HepG2 (cell line): ENCODE results near the gene GPR33. TPM values are rescaled to one million over a fixed set of nuclear protein-coding genes. Genes with fewer than 3 reads are reported as not detected.

Experiments
- FOSL1 ChIP-seq: sonication (generic); formaldehyde crosslinking; IDR thresholded peaks from 2 replicates; pipeline ENCODE4 v1.9.0; 2021; ENCODE audit warnings: missing genetic modification reagents, borderline replicate concordance
- HCFC1 ChIP-seq: fragments of 150-350 bp; IDR thresholded peaks from 2 replicates; pipeline ENCODE4 v1.6.1; 2014; ENCODE audit warnings: low read depth, low read length
- HNRNPH1 ChIP-seq: fragments of 200-400 bp; formaldehyde crosslinking; optimal IDR thresholded peaks from 2 replicates; pipeline ENCODE3; 2017; ENCODE audit warnings: mild to moderate bottlenecking, low read depth, low read length
- SP1 ChIP-seq, 2 experiments: fragments of 450-650 bp in 1 of 2; sonication (generic) in 1 of 2; formaldehyde crosslinking in 1 of 2; IDR thresholded peaks; 2 replicates each; pipeline versions ENCODE4 v1.4.0 to v1.6.1; 2016 to 2020; ENCODE audit warnings: missing genetic modification reagents in 1 of 2
- ZFP90 ChIP-seq: sonication (generic); formaldehyde crosslinking; IDR thresholded peaks from 2 replicates; pipeline ENCODE4 v1.8.0; 2022; ENCODE audit warnings: missing genetic modification reagents, mild to moderate bottlenecking, inconsistent platforms, borderline replicate concordance
- ZNF354B ChIP-seq: sonication (generic); formaldehyde crosslinking; IDR thresholded peaks from 2 replicates; pipeline ENCODE4 v1.8.0; 2022; ENCODE audit warnings: mild to moderate bottlenecking, missing genetic modification reagents
- ZNF510 ChIP-seq: sonication (generic); formaldehyde crosslinking; IDR thresholded peaks from 2 replicates; pipeline ENCODE4 v1.4.0; 2020; ENCODE audit warnings: low read depth, mild to moderate bottlenecking, missing genetic modification reagents
- ZNF546 ChIP-seq: sonication (generic); formaldehyde crosslinking; conservative IDR thresholded peaks from 2 replicates; pipeline ENCODE4 v1.8.1; 2023; ENCODE audit warnings: mild to moderate bottlenecking, missing genetic modification reagents
- ZNF644 ChIP-seq: IDR thresholded peaks from 2 replicates; pipeline ENCODE4 v1.6.1; 2016; ENCODE audit warnings: low read depth
- ZNF674 ChIP-seq: sonication (generic); formaldehyde crosslinking; IDR thresholded peaks from 2 replicates; pipeline ENCODE4 v1.5.0; 2020; ENCODE audit warnings: low read depth, mild to moderate bottlenecking, missing genetic modification reagents
- polyA plus RNA-seq, 8 experiments: library from polyadenylated mRNA; depleted of rRNA in 3 of 8; stranded (reverse) in 7 of 8; unstranded in 1 of 8; fragments of >200 nt; fragmentation: Illumina TruSeq in 4 of 8; extraction: Trizol in 4 of 8; gene quantifications; 2 replicates each; pipeline versions ENCODE4 v1.2.1 to v1.2.3, GENCODE V29; 2011 to 2016; ENCODE audit warnings: low read depth in 4 of 8, missing spikeins in 1 of 8, mixed read lengths in 1 of 8; ENCODE audit not compliant: insufficient read depth in 1 of 8
- total RNA-seq, 5 experiments: library from RNA; depleted of rRNA; stranded (reverse); fragments of >200 nt; fragmentation: Illumina TruSeq; extraction: Trizol; gene quantifications; 2 replicates each; pipeline ENCODE4 v1.2.3, GENCODE V29; 2016; ENCODE audit warnings: low read depth in 1 of 5
- TF ChIP-seq, protein P1 (sequence below): fragments of 450-650 bp; IDR thresholded peaks from 2 replicates; pipeline ENCODE4 v1.6.1; 2016
- TF ChIP-seq, protein P2 (sequence below): sonication (generic); formaldehyde crosslinking; IDR thresholded peaks from 2 replicates; pipeline ENCODE4 v1.5.0; 2020; ENCODE audit warnings: missing genetic modification reagents, mild to moderate bottlenecking, borderline replicate concordance
- TF ChIP-seq, protein P3 (sequence below): sonication (generic); formaldehyde crosslinking; IDR thresholded peaks from 2 replicates; pipeline ENCODE4 v1.4.0; 2020; ENCODE audit warnings: missing genetic modification reagents
- TF ChIP-seq, protein P4 (sequence below): sonication (generic); formaldehyde crosslinking; IDR thresholded peaks from 2 replicates; pipeline ENCODE4 v1.5.0; 2020; ENCODE audit warnings: missing genetic modification reagents
- TF ChIP-seq, protein P5 (sequence below): sonication (generic); formaldehyde crosslinking; conservative IDR thresholded peaks from 2 replicates; pipeline ENCODE4 v1.4.0; 2020; ENCODE audit warnings: missing genetic modification reagents
- TF ChIP-seq, protein P6 (sequence below): sonication (generic); formaldehyde crosslinking; IDR thresholded peaks from 2 replicates; pipeline ENCODE4 v1.8.1; 2022; ENCODE audit warnings: low read depth, mild to moderate bottlenecking, missing genetic modification reagents

GPR33 gene
- total and polyA plus RNA-seq, 2 of the 13 experiments (the other 11 are each of a cell fraction or from before 2014, with no cell fraction given), result not detected

DNA sequence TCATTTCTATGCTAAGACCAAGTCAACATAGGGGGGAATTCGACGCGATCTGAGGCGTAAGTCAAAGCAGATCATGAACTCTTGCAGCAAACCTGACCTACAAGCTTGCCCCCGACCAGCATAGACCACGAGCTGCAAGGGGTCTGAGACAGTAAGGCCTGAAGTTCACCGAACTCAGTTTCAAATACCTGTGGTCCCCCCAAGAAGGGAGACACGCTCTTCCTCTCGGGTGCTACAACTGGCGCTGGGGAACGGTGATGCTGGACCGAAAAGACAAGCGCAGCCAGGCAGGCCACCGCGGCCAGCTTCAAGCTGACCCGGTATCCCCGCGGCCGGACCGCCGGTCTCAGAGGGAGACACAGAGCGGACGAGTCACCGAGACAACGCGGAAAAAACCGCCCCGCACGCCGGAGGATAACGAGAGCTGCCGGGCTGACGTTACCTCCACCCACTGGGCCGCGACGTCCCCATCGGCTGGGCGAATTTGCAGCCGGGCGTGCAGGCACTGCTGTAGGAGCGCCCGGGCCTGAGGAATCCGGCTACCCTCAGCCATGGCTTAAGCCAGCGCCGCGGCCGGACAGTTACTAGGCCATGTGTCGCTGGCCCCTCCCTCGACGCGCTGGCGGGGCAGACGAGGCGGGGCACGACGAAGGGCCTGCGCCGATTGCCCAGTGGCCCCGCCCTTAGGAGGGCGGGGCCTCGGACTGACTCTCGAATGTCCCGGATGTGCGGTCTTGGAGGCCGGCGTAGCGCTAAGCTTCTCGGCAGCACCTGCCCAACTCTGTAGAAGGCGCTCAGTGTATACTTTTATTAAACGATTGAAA is 30.8 kb downstream of the GPR33 start, which contains the start of gene DTD2 (continued):
- TF ChIP-seq, protein P1, sequence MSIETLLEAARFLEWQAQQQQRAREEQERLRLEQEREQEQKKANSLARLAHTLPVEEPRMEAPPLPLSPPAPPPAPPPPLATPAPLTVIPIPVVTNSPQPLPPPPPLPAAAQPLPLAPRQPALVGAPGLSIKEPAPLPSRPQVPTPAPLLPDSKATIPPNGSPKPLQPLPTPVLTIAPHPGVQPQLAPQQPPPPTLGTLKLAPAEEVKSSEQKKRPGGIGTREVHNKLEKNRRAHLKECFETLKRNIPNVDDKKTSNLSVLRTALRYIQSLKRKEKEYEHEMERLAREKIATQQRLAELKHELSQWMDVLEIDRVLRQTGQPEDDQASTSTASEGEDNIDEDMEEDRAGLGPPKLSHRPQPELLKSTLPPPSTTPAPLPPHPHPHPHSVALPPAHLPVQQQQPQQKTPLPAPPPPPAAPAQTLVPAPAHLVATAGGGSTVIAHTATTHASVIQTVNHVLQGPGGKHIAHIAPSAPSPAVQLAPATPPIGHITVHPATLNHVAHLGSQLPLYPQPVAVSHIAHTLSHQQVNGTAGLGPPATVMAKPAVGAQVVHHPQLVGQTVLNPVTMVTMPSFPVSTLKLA, result peak; percentile 82
- TF ChIP-seq, protein P2, sequence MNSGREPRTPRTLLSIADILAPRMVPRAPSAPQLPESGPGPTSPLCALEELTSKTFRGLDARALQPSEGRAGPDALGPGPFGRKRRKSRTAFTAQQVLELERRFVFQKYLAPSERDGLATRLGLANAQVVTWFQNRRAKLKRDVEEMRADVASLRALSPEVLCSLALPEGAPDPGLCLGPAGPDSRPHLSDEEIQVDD (CRISPR knock-in tag), result peak; percentile 100
- TF ChIP-seq HNRNPH1 (no peak), ZNF546 (CRISPR knock-in tag) (peak; percentile 100), HCFC1 (peak; percentile 41; the same call in 1 of the 2 replicates), FOSL1 (no peak; the same call in none of the 2 replicates), ZNF644 (CRISPR knock-in tag) (peak; percentile 85), ZNF674 (CRISPR knock-in tag) (peak; percentile 97), SP1 (IDR thresholded peaks at IDR 0.05) (no peak), SP1 (CRISPR knock-in tag; IDR thresholded peaks at IDR 0.05) (peak; percentile 98), ZNF510 (peak; percentile 100), ZNF354B (no peak), ZFP90 (CRISPR knock-in tag) (peak; percentile 100)
- TF ChIP-seq, protein P3, sequence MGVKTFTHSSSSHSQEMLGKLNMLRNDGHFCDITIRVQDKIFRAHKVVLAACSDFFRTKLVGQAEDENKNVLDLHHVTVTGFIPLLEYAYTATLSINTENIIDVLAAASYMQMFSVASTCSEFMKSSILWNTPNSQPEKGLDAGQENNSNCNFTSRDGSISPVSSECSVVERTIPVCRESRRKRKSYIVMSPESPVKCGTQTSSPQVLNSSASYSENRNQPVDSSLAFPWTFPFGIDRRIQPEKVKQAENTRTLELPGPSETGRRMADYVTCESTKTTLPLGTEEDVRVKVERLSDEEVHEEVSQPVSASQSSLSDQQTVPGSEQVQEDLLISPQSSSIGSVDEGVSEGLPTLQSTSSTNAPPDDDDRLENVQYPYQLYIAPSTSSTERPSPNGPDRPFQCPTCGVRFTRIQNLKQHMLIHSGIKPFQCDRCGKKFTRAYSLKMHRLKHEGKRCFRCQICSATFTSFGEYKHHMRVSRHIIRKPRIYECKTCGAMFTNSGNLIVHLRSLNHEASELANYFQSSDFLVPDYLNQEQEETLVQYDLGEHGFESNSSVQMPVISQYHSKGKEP (CRISPR knock-in tag), result peak; percentile 97
- TF ChIP-seq, protein P4, sequence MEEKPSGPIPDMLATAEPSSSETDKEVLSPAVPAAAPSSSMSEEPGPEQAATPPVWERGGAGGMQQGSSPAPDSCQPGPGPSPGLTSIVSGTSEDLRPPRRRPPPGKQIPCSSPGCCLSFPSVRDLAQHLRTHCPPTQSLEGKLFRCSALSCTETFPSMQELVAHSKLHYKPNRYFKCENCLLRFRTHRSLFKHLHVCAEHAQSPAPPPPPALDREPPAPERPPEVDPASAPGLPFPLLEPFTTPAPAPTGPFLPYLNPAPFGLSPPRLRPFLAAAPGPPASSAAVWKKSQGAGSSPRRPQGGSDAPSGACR (CRISPR knock-in tag), result peak; percentile 99; the same call in 1 of the 2 replicates
- TF ChIP-seq, protein P5, sequence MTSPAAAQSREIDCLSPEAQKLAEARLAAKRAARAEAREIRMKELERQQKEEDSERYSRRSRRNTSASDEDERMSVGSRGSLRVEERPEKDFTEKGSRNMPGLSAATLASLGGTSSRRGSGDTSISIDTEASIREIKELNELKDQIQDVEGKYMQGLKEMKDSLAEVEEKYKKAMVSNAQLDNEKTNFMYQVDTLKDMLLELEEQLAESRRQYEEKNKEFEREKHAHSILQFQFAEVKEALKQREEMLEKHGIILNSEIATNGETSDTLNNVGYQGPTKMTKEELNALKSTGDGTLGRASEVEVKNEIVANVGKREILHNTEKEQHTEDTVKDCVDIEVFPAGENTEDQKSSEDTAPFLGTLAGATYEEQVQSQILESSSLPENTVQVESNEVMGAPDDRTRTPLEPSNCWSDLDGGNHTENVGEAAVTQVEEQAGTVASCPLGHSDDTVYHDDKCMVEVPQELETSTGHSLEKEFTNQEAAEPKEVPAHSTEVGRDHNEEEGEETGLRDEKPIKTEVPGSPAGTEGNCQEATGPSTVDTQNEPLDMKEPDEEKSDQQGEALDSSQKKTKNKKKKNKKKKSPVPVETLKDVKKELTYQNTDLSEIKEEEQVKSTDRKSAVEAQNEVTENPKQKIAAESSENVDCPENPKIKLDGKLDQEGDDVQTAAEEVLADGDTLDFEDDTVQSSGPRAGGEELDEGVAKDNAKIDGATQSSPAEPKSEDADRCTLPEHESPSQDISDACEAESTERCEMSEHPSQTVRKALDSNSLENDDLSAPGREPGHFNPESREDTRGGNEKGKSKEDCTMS (CRISPR knock-in tag), result 0 out of 2 replicates have a peak, but pooled peaks have one; percentile 87
- TF ChIP-seq, protein P6, sequence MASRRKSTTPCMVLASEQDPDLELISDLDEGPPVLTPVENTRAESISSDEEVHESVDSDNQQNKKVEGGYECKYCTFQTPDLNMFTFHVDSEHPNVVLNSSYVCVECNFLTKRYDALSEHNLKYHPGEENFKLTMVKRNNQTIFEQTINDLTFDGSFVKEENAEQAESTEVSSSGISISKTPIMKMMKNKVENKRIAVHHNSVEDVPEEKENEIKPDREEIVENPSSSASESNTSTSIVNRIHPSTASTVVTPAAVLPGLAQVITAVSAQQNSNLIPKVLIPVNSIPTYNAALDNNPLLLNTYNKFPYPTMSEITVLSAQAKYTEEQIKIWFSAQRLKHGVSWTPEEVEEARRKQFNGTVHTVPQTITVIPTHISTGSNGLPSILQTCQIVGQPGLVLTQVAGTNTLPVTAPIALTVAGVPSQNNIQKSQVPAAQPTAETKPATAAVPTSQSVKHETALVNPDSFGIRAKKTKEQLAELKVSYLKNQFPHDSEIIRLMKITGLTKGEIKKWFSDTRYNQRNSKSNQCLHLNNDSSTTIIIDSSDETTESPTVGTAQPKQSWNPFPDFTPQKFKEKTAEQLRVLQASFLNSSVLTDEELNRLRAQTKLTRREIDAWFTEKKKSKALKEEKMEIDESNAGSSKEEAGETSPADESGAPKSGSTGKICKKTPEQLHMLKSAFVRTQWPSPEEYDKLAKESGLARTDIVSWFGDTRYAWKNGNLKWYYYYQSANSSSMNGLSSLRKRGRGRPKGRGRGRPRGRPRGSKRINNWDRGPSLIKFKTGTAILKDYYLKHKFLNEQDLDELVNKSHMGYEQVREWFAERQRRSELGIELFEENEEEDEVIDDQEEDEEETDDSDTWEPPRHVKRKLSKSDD (CRISPR knock-in tag), result peak; percentile 98
